Loucy (cell line): Measurements from ENCODE around the gene TSEN54.

Source experiments
- H2AFZ ChIP-seq: fragments of 200-600 bp; sonication (generic); 2 replicates; pipeline ENCODE4 v1.6.0; 2016; ENCODE audit warnings: antibody characterized with exemption, mild to moderate bottlenecking, low read length, moderate library complexity
- H3F3A ChIP-seq: fragments of 200-600 bp; 2 replicates; pipeline ENCODE4 v1.6.0; 2016; ENCODE audit warnings: antibody characterized with exemption, low read depth, mild to moderate bottlenecking
- H3K27me3 ChIP-seq: fragments of 200-600 bp; sonication (generic); 2 replicates; pipeline ENCODE4 v1.6.1; 2014; ENCODE audit warnings: low read length, mild to moderate bottlenecking; ENCODE audit not compliant: insufficient read depth, poor library complexity, severe bottlenecking
- H3K36me3 ChIP-seq: fragments of 200-600 bp; sonication (generic); 2 replicates; pipeline ENCODE4 v1.6.1; 2016; ENCODE audit warnings: low read length; ENCODE audit not compliant: insufficient read depth
- H3K4me1 ChIP-seq: fragments of 200-600 bp; sonication (generic); 2 replicates; pipeline ENCODE4 v1.5.1; 2014; ENCODE audit warnings: low read length, mild to moderate bottlenecking; ENCODE audit not compliant: insufficient read depth, poor library complexity, severe bottlenecking
- H3K4me2 ChIP-seq: fragments of 200-600 bp; sonication (generic); 2 replicates; pipeline ENCODE4 v1.6.0; 2014; ENCODE audit warnings: antibody characterized with exemption, low read length, low read depth, mild to moderate bottlenecking; ENCODE audit not compliant: poor library complexity, severe bottlenecking
- H3K4me3 ChIP-seq: fragments of 200-600 bp; sonication (generic); 2 replicates; pipeline ENCODE4 v1.5.1; 2014; ENCODE audit warnings: low read length, mild to moderate bottlenecking, mixed read lengths; ENCODE audit not compliant: poor library complexity, severe bottlenecking
- H3K79me2 ChIP-seq: fragments of 200-600 bp; sonication (generic); 2 replicates; pipeline ENCODE4 v1.6.1; 2014; ENCODE audit warnings: low read length; ENCODE audit not compliant: insufficient read depth
- H3K9ac ChIP-seq: fragments of 200-600 bp; sonication (generic); 2 replicates; pipeline ENCODE4 v1.6.0; 2014; ENCODE audit warnings: mild to moderate bottlenecking, low read depth, low read length, moderate library complexity; ENCODE audit not compliant: poor library complexity, severe bottlenecking
- H3K9me2 ChIP-seq: fragments of 200-600 bp; sonication (generic); replicated peaks from 2 replicates; pipeline ENCODE4 v1.6.1; 2016; ENCODE audit warnings: low read depth, low read length, mixed read lengths
- H3K9me3 ChIP-seq: fragments of 200-600 bp; sonication (generic); 2 replicates; pipeline ENCODE4 v1.6.1; 2014; ENCODE audit warnings: mild to moderate bottlenecking, antibody characterized with exemption, low read length, low read depth; ENCODE audit not compliant: insufficient read depth
- H4K20me1 ChIP-seq: fragments of 200-600 bp; sonication (generic); 2 replicates; pipeline ENCODE4 v1.6.0; 2014; ENCODE audit warnings: antibody characterized with exemption, low read length, mild to moderate bottlenecking; ENCODE audit not compliant: insufficient read depth, poor library complexity, severe bottlenecking
- EZH2phosphoT487 ChIP-seq: fragments of 200-600 bp; IDR thresholded peaks from 2 replicates; pipeline ENCODE4 v1.6.1; 2018; ENCODE audit warnings: antibody characterized with exemption, mild to moderate bottlenecking, moderate library complexity, borderline replicate concordance
- TF ChIP-seq, protein P1 (sequence below): fragments of 200-600 bp; sonication (generic); conservative IDR thresholded peaks from 2 replicates; pipeline ENCODE4 v1.5.1; 2014; ENCODE audit warnings: mild to moderate bottlenecking, antibody characterized with exemption, low read length

Gene TSEN54

DNA sequence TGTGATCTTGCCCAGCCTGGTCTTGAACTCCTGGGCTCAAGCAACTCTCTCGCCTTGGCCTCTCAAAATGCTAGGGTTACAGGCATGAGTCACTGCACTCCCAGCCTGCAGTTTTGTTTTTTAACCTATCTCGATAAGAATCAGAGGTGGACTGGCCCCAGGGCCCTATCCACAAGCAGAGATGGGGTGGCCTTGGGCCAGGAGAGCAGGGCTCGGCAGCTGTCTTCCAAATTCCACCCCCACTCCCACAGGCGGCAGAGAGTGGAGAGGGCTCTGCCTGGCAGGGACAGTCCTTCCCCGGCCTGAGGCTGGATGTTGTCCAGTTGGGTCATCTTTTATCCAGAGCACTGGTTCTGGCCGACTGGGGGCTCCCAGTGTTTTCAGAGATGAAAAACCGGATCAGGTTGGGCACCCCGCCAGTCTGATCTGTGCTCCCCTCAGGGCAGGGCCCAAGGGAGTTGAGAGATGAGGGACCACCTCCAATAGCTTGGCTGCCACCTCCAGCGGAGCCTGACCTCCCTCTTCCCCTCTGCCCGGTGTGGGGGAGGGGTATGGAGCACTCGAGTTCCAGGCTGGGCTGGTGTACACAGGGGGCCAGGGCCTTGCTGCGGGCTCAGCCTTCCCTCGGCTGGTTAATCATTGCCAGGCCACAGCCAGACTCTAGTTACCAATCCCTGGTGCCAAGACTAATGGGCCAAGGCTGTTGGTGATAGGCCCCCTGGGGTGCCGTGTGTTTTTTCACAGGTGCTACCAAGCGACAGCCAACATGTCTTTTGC lies 40.9 kb downstream of the TSEN54 start:
- H3K4me2 ChIP-seq: no peak overlapping the region
- no peaks in the 10 kb centered on the region for H3F3A ChIP-seq
- H3K27me3 ChIP-seq: no peaks in the 10 kb centered on the region
- H3K36me3 ChIP-seq: no peaks in the 10 kb centered on the region
- H4K20me1 ChIP-seq: no peaks in the 10 kb centered on the region
- no peaks in the 10 kb centered on the region for H3K9me2 ChIP-seq
- TF ChIP-seq, protein P1, sequence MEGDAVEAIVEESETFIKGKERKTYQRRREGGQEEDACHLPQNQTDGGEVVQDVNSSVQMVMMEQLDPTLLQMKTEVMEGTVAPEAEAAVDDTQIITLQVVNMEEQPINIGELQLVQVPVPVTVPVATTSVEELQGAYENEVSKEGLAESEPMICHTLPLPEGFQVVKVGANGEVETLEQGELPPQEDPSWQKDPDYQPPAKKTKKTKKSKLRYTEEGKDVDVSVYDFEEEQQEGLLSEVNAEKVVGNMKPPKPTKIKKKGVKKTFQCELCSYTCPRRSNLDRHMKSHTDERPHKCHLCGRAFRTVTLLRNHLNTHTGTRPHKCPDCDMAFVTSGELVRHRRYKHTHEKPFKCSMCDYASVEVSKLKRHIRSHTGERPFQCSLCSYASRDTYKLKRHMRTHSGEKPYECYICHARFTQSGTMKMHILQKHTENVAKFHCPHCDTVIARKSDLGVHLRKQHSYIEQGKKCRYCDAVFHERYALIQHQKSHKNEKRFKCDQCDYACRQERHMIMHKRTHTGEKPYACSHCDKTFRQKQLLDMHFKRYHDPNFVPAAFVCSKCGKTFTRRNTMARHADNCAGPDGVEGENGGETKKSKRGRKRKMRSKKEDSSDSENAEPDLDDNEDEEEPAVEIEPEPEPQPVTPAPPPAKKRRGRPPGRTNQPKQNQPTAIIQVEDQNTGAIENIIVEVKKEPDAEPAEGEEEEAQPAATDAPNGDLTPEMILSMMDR: no peak
- no peak for TF ChIP-seq EZH2phosphoT487
- no peak overlapping the region for H3K4me3 ChIP-seq
- no peaks in the 10 kb centered on the region for H3K79me2 ChIP-seq
- no peaks in the 10 kb centered on the region for H3K4me1 ChIP-seq
- H3K9me3 ChIP-seq: no peaks in the 10 kb centered on the region
- H2AFZ ChIP-seq: no peak overlapping the region
- H3K9ac ChIP-seq: no peak overlapping the region

DNA sequence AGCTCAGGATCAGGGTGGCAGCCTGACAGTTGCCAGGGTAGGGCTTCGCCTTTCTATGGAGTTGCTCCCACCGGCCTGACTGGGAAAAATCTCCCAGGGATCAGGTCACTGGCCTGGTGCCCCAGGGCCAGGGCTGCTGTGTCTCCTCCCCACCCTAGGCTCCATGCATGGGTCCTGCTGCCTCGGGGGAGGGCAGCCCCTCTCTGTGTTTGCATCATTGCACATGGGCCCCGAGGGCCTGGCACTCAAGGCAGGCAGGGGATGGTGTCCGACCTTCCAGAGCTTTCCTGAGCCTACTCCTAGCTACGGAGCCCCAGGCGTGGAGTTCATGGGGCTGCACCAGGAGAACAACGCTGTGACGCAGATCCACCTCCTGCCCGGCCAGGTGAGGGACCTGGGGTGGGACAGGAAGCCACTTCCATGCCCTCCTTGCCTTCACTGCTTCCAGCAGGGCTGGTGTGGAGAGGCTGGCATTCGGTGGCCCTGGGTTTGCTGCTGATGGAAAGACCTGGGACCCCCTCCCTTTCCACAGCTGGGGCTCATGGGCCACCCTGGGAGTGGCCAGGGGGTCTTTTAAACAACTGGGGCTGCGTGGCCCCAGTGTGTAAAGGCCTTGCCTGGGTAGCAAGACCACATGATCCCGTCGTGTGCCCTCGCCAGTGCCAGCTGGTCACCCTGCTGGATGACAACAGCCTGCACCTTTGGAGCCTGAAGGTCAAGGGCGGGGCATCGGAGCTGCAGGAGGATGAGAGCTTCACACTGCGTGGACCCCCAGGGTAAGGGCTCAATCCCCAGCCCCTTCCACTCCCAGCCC lies 41.7 kb downstream of the TSEN54 start:
- Histone ChIP-seq H3K36me3 (no peaks in the 10 kb centered on the region), H4K20me1 (no peaks in the 10 kb centered on the region), H3K4me2 (no peak overlapping the region), H2AFZ (no peak overlapping the region), H3K9ac (no peak overlapping the region), H3K4me1 (no peaks in the 10 kb centered on the region), H3K79me2 (no peaks in the 10 kb centered on the region), H3K27me3 (no peaks in the 10 kb centered on the region), H3K4me3 (no peak overlapping the region), H3K9me3 (no peaks in the 10 kb centered on the region), H3F3A (no peaks in the 10 kb centered on the region), H3K9me2 (no peaks in the 10 kb centered on the region)
- TF ChIP-seq, protein P1: no peak
- no peak for TF ChIP-seq EZH2phosphoT487

DNA sequence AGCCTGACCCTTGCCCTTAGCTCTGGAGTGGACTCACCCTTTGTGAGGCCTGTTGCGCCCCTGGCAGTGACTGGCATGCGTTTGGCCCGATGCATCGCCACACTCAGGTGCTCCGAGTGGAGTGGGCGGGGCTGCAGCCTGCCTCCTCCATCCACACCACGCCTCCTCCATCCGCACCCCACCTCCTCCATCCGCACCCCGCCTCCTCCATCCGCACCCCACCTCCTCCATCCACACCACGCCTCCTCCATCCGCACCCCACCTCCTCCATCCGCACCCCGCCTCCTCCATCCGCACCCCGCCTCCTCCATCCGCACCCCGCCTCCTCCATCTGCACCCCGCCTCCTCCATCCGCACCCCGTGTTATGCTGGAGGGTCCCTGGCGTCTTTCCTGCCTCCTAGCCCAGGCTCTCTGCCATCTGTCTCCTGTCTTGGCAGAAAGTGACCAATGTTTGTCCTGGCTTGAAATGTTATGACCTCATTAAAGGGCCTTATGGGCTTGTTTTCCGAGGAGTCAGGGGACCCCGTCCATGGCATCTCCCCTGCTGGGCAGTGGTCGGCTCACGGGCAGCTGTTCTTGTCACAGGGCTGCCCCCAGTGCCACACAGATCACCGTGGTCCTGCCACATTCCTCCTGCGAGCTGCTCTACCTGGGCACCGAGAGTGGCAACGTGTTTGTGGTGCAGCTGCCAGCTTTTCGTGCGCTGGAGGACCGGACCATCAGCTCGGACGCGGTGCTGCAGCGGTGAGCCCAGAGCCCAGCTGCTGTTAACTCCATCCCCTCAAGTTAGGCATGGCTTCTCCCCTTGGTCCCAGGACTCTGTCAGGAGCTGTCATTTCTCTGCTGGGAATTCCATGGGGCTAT lies 42.6 kb downstream of the TSEN54 start:
- H3K9me2 ChIP-seq: no peaks in the 10 kb centered on the region
- no peak overlapping the region for H3K4me2 ChIP-seq
- H3K4me3 ChIP-seq: no peak overlapping the region
- H3K9ac ChIP-seq: no peak overlapping the region
- H2AFZ ChIP-seq: no peak overlapping the region
- no peaks in the 10 kb centered on the region for H3K79me2 ChIP-seq
- no peaks in the 10 kb centered on the region for H3K36me3 ChIP-seq
- H3K9me3 ChIP-seq: no peaks in the 10 kb centered on the region
- no peaks in the 10 kb centered on the region for H3K27me3 ChIP-seq
- no peaks in the 10 kb centered on the region for H3K4me1 ChIP-seq
- TF ChIP-seq, protein P1: no peak
- TF ChIP-seq EZH2phosphoT487: no peak
- no peaks in the 10 kb centered on the region for H4K20me1 ChIP-seq
- no peaks in the 10 kb centered on the region for H3F3A ChIP-seq
